NOMO-1 treated with dmso at 0.1 percent for 144 hours (cell line): Measurements from ENCODE around the gene ATP6V0A1.

Source experiments
- DNase-seq: peaks from one replicate; lab custom pipeline; 2025; ENCODE audit not compliant: unreplicated experiment; lab: John Stamatoyannopoulos, UW

Gene ATP6V0A1

GRCh38 chr17:42518046-42518754, 59.5 kb downstream of the ATP6V0A1 start:
- peak; percentile 30 for DNase-seq

- no peak for DNase-seq
Observed at GRCh38 chr17:42518755-42519545, 60.3 kb downstream of the ATP6V0A1 start.

GRCh38 chr17:42519546-42520491, 61.1 kb downstream of the ATP6V0A1 start:
- no peak for DNase-seq

- no peak for DNase-seq
Observed at GRCh38 chr17:42520540-42520951, 61.9 kb downstream of the ATP6V0A1 start.

- DNase-seq = no peak
Observed at GRCh38 chr17:42521036-42521435, 62.4 kb downstream of the ATP6V0A1 start.

GRCh38 chr17:42521666-42522262, 63.1 kb downstream of the ATP6V0A1 start:
- no peak for DNase-seq

- DNase-seq = no peak
Observed at GRCh38 chr17:42522263-42522790, 63.6 kb downstream of the ATP6V0A1 start.

- DNase-seq = no peak
Observed at GRCh38 chr17:42522798-42523278, 64.2 kb downstream of the ATP6V0A1 start.

- no peak for DNase-seq
Observed at GRCh38 chr17:42525221-42525620, 66.5 kb downstream of the ATP6V0A1 start.

- DNase-seq = no peak
Observed at GRCh38 chr17:42526031-42526444, 67.4 kb downstream of the ATP6V0A1 start.

GRCh38 chr17:42527932-42528331, 69.3 kb downstream of the ATP6V0A1 start:
- no peak for DNase-seq

GRCh38 chr17:42529061-42529460, 70.4 kb downstream of the ATP6V0A1 start:
- DNase-seq = no peak

GRCh38 chr17:42530952-42531454, 72.3 kb downstream of the ATP6V0A1 start:
- DNase-seq = no peak

GRCh38 chr17:42531455-42532354, 73.0 kb downstream of the ATP6V0A1 start:
- peak; percentile 21 for DNase-seq

- no peak for DNase-seq
Observed at GRCh38 chr17:42535155-42536047, 76.7 kb downstream of the ATP6V0A1 start.

- peak; percentile 77 for DNase-seq
Observed at GRCh38 chr17:42536048-42536371, 77.3 kb downstream of the ATP6V0A1 start, which contains the start of gene NAGLU. Gene NAGLU, plus strand, starts transcription at chr17:42536241. Its CDS starts 32 bp downstream, at chr17:42536273.

- DNase-seq = peak; percentile 44
Observed at GRCh38 chr17:42536372-42537155, 77.9 kb downstream of the ATP6V0A1 start.
